ENCODE measurements around the gene CA5A.
"Not testable (repeated sequence)": the region's sequence is repeated elsewhere in the genome, so short reads cannot be mapped to it uniquely, and the experiment has no call there.

Gene CA5A

DNA sequence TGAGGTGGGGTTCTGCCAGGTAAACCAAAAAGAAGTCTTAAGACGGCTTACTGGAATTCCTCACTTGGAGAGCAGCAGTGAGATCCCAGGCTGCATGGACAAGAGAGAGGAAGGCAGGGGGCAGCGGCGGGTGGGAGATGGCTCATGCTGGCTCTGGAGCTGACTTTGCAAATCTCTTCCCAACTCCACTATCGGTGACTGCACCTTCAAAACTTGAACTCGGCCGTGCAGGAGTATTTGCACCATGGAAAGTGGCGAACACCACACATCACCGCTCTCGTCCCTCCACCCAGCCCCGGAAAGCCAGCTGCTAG lies 16.7 kb downstream of the CA5A start:
- no peak for DNase-seq

DNA sequence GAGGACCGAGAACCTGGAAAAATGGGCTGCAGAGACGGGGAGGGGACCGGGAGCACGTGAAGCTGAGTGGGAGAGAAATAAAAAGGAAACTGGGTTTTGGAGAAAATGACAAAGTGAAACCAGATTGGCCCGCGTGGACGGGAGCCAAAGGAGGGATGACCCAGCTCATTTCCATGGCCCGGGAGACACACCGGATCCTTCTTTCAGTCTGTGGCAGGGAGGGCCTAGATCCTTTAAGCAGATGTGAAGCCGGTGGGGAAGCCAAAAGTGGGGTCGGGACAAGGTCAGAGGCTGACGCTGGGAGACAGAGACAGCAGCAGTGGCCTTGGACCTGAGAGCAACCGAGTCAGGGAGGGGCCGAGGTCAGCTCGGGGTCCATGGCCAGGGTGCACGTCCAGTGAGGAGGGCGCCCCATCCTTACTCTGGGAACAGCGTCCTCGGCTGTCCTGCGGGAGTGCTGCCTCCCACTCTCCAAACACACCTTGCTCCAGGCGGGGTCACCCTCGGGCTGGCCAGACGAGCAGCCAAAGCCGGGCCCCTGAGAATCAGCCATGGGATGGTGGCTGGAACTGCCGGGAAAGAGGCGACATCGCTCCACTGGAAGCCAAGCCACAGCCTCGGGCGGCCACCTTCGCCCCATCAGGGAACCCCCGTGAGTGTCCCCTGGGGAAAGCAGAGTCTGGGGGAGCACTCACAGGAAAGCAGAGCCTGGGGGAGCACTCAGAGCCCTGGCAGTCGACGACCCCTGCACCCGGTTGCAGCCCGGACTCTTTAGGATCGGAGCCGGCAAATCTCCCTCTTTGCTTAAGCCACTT lies 17.3 kb downstream of the CA5A start:
- DNase-seq, result no peak

DNA sequence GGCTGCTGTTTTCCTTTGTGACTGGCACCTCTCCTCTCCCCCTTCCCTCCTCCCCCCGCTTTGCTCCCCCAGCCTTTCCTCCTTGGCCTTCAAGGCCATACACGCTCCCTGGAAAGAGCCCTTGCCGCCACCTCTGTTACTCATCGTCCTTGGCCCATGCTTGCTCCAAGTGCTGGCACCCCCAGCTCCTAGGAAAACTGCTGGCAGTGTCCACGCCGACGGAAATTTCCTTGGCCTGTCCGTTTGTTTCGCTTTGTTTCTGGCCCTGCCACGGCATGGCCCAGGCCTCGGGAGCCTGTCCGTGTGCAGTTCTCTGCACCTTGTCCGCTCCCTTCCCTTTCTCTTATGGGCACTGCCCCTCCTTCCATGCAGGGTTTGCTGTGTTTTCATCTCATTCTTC lies 18.0 kb downstream of the CA5A start:
- DNase-seq, result no peak

DNA sequence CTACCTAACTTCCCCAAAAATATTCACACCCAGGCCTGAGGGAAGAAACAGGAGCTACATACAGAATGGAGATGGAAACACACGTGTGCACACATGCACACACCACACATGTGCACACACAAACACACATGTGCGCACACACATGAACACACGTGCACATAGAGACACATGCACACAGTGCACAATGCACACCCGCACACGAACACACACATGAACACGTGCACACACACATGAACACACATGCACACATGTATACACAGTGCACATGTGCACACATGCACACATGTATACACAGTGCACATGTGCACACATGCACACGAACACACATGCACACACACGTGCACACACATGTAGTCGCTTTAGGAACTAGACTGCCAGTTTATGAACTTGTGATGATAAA lies 18.8 kb downstream of the CA5A start:
- no peak for DNase-seq

- no peak for DNase-seq
Measured at GRCh38 chr16:87914812-87915211, 21.5 kb downstream of the CA5A start.

DNA sequence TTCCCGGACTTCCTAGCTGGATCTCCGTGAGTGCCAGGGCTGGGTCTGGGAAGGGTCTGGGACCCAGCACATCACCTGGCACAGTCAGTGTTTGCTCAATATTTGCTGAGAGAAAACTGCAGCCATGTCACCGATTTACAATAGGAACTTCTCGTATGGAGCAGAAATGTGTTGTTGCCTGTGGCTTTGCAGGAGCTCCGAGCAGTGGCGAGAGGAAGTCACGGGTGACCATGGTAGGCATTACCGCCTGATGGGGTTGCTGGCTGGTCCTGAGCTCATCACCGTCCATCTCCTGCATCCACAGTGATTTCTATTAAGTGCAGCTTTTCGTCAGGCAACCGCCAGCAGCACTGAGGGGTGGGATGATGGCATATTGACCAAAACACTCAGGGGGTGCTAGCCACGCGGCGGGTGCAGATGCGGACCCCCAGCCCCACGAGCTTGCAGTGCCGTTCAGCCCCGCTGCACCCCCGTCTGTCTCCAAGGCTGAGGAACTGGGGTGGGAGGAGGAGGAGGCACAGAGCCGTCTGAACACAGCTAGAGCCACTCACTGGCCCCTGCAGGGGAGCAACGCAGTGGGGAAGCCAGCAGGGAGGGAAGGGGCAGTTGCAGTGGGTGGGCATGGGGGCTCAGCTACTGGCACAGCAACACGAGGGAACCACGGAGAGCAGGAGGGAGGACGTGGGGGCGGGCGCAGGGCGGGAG lies 22.2 kb downstream of the CA5A start:
- DNase-seq, result not testable (repeated sequence)

DNA sequence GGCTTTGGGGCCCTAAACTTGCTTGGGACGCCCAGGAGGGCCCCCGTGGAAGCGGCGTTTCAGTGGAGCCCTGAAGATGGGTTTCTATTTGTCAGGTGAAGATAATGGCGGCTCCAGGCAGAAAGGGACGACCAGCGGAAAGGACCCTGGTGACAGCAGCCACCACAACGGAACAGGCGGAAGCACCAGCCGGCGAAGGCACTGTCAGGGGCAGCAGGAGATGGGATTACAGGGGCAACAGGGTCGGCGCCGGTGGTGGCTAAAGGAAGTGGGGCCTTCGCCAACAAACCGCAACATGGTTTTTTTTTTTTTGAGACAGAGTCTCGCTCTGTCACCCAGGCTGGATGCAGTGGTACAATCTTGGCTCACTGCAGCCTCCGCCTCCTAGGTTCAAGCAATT lies 23.6 kb downstream of the CA5A start:
- DNase-seq, result not testable (repeated sequence)

DNA sequence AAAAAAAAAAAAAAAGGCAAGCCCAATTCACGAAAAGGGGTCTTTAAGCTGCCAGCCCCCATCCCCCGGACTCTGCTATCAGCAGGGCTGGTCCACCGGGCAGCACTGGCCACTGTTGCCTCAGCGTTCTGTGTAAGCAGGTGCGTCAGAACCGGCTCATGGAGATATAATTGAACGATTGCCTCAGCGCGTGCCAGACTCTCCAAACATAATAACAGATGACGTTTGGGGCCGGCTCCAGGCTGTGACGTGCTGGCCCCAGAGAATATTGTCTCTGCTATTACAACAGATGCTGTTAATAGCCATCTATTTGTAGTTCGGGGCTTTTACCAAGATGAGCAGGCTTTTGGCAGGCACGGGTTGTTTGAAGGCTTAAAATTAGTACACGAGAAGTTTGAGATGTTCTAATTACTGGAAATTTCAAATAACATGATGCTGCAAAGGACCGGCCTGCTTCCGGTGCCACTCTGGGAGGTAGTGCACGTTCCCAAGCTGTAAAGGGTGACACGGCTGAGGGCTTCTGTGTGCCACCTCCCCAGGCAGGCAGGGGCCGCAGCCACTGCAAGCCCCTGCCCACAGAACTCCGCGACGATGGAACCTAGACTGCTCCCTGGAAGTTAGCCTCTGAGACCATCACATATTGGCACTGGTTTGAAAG lies 25.1 kb downstream of the CA5A start:
- DNase-seq, result peak; percentile 74

DNA sequence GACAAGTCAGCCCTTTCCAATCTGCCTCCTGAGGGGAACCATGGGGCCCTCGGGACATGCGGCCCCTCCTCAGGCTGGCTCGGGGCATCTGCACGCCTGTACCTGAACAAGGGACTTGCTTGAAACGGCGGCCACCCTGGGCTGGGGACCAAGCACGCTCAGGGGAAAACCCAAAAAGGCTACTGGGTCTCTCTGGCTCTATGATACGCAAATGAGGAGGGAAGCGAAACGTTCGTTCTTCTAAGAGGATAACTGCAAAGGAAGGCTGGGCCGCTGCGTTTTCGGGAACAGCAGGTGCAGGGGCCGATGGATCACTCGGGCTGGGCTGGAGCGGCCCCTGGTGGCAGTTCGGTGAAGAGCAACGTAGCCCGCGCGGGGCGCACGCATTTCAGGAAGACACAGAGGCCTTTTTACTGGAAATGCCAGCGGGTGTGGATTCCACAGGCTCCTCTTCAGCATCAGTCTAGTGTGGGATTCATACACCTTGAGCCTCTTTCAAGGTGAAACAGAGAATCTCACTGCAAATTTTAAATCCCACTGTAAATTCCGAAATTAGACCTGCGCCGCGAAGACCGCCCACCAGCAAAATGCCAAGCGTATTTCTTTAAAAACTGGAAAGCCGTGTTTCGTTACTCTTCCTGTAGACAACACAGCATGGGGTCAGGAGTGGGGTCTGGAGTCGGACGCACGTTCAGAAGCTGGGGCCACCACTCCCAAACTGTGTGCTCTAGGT lies 27.0 kb downstream of the CA5A start:
- DNase-seq, result peak; percentile 35

GRCh38 chr16:87908101-87908500 lies 28.2 kb downstream of the CA5A start:
- DNase-seq, result not testable (repeated sequence)

GRCh38 chr16:87905521-87905920 lies 30.8 kb downstream of the CA5A start:
- not testable (repeated sequence) for DNase-seq

- not testable (repeated sequence) for DNase-seq
Measured at GRCh38 chr16:87904963-87905362, 31.4 kb downstream of the CA5A start.

- not testable (repeated sequence) for DNase-seq
Measured at GRCh38 chr16:87900489-87900888, 35.8 kb downstream of the CA5A start.

GRCh38 chr16:87897521-87898505 lies 38.5 kb downstream of the CA5A start:
- no peak for DNase-seq

- DNase-seq, result not testable (repeated sequence)
Measured at GRCh38 chr16:87896924-87897520, 39.3 kb downstream of the CA5A start.

GRCh38 chr16:87896176-87896890 lies 40.0 kb downstream of the CA5A start:
- not testable (repeated sequence) for DNase-seq

DNA sequence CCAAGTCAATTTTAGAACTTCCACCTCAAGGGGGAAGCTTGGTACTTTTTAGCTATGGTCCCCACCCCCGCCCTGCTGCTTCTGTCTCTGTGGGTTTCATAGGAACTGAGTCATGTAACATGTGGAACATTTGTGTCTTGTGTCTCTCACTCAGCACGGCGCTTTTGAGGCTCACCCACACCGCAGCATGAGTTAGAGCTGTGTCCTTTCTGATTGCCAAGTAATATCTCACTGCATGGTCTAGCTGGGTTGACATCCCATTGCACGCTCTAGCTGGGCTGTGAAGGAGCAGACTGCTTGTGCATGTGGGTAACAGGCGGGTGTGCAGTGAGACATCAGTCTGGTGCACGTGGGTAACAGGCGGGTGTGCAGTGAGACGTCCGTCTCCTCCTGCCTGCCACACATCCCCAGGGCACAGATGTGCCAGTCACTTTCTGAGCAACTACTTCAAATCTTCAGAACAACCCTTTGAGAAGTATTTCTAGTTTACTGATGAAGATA lies 40.6 kb downstream of the CA5A start:
- DNase-seq, result no peak

DNA sequence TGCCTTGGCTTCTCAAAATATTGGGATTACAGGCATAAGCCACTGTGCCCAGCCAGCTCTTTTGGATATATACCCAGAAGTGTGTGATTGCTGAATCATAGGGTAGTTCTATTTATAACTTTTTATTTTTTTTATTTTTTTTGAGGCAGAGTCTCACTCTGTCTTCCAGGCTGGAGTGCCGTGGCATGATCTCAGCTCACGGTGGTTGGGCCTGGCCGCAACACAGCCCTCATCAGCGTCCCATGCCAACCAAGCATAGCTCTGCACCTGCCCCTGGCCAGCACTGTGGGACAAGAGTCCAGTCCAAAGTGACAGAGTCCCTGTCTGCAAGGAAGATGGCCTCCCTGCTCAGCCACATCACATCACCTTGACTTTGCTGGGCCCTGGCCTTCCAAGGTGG lies 42.3 kb downstream of the CA5A start:
- not testable (repeated sequence) for DNase-seq

DNA sequence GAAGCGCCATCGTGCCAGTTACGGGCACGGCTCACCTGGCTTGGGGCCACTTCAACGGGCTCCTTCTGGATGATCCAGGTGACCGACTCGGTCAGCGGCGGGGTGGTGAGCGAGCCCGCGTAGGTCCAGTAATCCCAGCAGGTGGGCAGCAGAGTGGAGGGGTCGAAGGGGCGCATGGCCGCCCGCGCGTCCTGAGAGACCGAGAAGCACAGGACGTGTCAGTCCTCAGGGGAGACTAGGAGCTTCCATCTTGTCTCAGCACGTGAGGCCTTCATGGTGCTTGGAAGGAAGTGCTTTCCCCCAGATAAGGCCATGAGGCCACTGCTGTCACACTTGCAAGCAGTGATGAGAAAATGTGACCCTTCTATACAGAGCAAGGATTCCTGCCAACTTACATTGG lies 44.6 kb downstream of the CA5A start:
- DNase-seq, result no peak

DNA sequence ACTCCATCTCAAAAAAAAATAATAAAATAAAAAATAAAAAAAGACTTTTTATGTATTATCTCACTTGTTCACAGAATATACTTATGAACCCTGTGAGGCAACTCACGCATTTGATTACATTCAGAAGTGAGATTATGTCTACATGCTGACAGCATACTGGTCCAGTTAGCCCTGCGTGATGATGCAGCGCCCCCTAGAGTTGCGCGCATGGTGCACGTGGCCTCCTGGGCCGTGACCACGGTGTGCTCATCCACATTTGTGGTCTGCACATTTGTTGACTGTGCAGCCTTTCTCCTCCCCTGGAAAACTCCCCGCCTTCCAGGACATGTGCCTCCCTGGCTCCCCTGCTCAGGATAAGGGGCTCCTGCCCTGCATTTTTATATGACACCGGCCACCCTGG lies 46.6 kb downstream of the CA5A start:
- DNase-seq, result not testable (repeated sequence)

GRCh38 chr16:87888346-87888745 lies 48.0 kb downstream of the CA5A start:
- not testable (repeated sequence) for DNase-seq

All from NCI-H2227 treated with DMSO at 0.1 percent for 48 hours (cell line).